Measurements from ENCODE around the gene MAP3K4.

GRCh38 chr6:161134550-161135298, 143.2 kb downstream of the MAP3K4 start:
- TF ChIP-seq CTCF (IDR thresholded peaks at IDR 0.05): no peak
- TF ChIP-seq POLR2A (IDR thresholded peaks at IDR 0.05): no peak
- TF ChIP-seq POLR2AphosphoS5 (IDR thresholded peaks at IDR 0.05): no peak

Data from breast epithelium (tissue), 3 donors.